WTC11 (cell line): ENCODE data around the gene RNASE12. TPM values are rescaled to one million over a fixed set of nuclear protein-coding genes. Genes with fewer than 3 reads are reported as not detected.

Experiments
- ATAC-seq: fragments of 200-7000 bp; cut with Tn5 transposase; 2 replicates; pipeline ENCODE4 v1.10.0; 2021; ENCODE audit warnings: mild to moderate bottlenecking, moderate library complexity
- CTCF ChIA-PET: fragments of 300-600 bp; sonication (Branson Sonifier 250); formaldehyde crosslinking; loops from one replicate; lab custom pipeline; 2021; ENCODE audit warnings: antibody characterized with exemption; lab: Charles Lee
- POLR2A ChIA-PET: fragments of 350-600 bp; sonication (Branson Sonifier 250); formaldehyde crosslinking; loops from one replicate; lab custom pipeline; 2021; ENCODE audit warnings: antibody characterized with exemption; lab: Charles Lee
- DNase-seq: peaks from one replicate; pipeline ENCODE4 v3.0.0; 2021; ENCODE audit warnings: low spot score
- H3K27ac Mint-ChIP-seq: 2 replicates; pipeline ENCODE4 v1.8.0; 2021; ENCODE audit warnings: mixed read lengths
- H3K27me3 Mint-ChIP-seq: 2 replicates; pipeline ENCODE4 v1.8.0; 2021; ENCODE audit warnings: low read depth, mild to moderate bottlenecking, moderate library complexity, mixed read lengths
- H3K36me3 Mint-ChIP-seq: 2 replicates; pipeline ENCODE4 v1.8.0; 2021; ENCODE audit warnings: mixed read lengths
- H3K4me1 Mint-ChIP-seq: 2 replicates; pipeline ENCODE4 v1.8.0; 2022; ENCODE audit warnings: mixed read lengths
- H3K4me3 Mint-ChIP-seq: 2 replicates; pipeline ENCODE4 v1.8.0; 2021; ENCODE audit warnings: mild to moderate bottlenecking, moderate library complexity, mixed read lengths
- H3K9me3 Mint-ChIP-seq: 2 replicates; pipeline ENCODE4 v1.8.0; 2021; ENCODE audit warnings: mixed read lengths
- CDX4 ChIP-seq: fragments of 250-450 bp; sonication (Bioruptor Pico); IDR thresholded peaks from 2 replicates; pipeline ENCODE4 v1.9.0; 2021; ENCODE audit warnings: moderate library complexity, mild to moderate bottlenecking, inconsistent platforms, borderline replicate concordance
- GTF2I ChIP-seq: fragments of 250-450 bp; sonication (Bioruptor Pico); conservative IDR thresholded peaks from 2 replicates; pipeline ENCODE4 v1.4.0; 2021; ENCODE audit warnings: mild to moderate bottlenecking
- JAZF1 ChIP-seq: fragments of 250-450 bp; sonication (Bioruptor Pico); IDR thresholded peaks from 2 replicates; pipeline ENCODE4 v1.9.0; 2021; ENCODE audit warnings: moderate library complexity, mild to moderate bottlenecking, inconsistent platforms
- JUN ChIP-seq: sonication (generic); formaldehyde crosslinking; IDR thresholded peaks from 2 replicates; pipeline ENCODE4 v1.8.0; 2023; ENCODE audit warnings: mild to moderate bottlenecking, missing genetic modification reagents
- KAT7 ChIP-seq: sonication (generic); formaldehyde crosslinking; IDR thresholded peaks from 2 replicates; pipeline ENCODE4 v1.8.1; 2023; ENCODE audit warnings: missing genetic modification reagents, mild to moderate bottlenecking, borderline replicate concordance
- MYBL2 ChIP-seq: sonication (generic); formaldehyde crosslinking; IDR thresholded peaks from 2 replicates; pipeline ENCODE4 v1.8.1; 2023; ENCODE audit warnings: mild to moderate bottlenecking, moderate library complexity, missing genetic modification reagents
- NFATC4 ChIP-seq: fragments of 250-450 bp; sonication (Bioruptor Pico); IDR thresholded peaks from 2 replicates; pipeline ENCODE4 v1.9.0; 2021; ENCODE audit warnings: mild to moderate bottlenecking
- NFYB ChIP-seq: sonication (generic); formaldehyde crosslinking; conservative IDR thresholded peaks from 2 replicates; pipeline ENCODE4 v1.8.0; 2022; ENCODE audit warnings: low read depth, missing genetic modification reagents
- NR2C2 ChIP-seq: sonication (generic); formaldehyde crosslinking; IDR thresholded peaks from 2 replicates; pipeline ENCODE4 v1.8.0; 2022; ENCODE audit warnings: mild to moderate bottlenecking, missing genetic modification reagents
- RORB ChIP-seq: fragments of 250-450 bp; sonication (Bioruptor Pico); IDR thresholded peaks from 2 replicates; pipeline ENCODE4 v1.9.0; 2021; ENCODE audit warnings: mild to moderate bottlenecking
- ZNF263 ChIP-seq: sonication (generic); formaldehyde crosslinking; IDR thresholded peaks from 2 replicates; pipeline ENCODE4 v1.8.1; 2022; ENCODE audit warnings: low read depth, mild to moderate bottlenecking, moderate library complexity, missing genetic modification reagents
- ZNF423 ChIP-seq: fragments of 250-450 bp; sonication (Bioruptor Pico); IDR thresholded peaks from 2 replicates; pipeline ENCODE4 v2.1.2; 2022; ENCODE audit warnings: mild to moderate bottlenecking, moderate library complexity
- ZNF532 ChIP-seq: fragments of 250-450 bp; sonication (Bioruptor Pico); IDR thresholded peaks from 2 replicates; pipeline ENCODE4 v1.9.0; 2021; ENCODE audit warnings: mild to moderate bottlenecking, borderline replicate concordance
- ZNF671 ChIP-seq: fragments of 250-450 bp; sonication (Bioruptor Pico); IDR thresholded peaks from 2 replicates; pipeline ENCODE4 v1.8.0; 2021; ENCODE audit warnings: mild to moderate bottlenecking
- total RNA-seq: library from RNA; stranded (reverse); gene quantifications from 3 replicates; pipeline ENCODE4 v1.2.3, GENCODE V29; 2021
- TF ChIP-seq, protein P1 (sequence below): fragments of 250-450 bp; sonication (Bioruptor Pico); conservative IDR thresholded peaks from 2 replicates; pipeline ENCODE4 v1.9.0; 2021; ENCODE audit warnings: mild to moderate bottlenecking
- TF ChIP-seq, protein P2 (sequence below): sonication (generic); formaldehyde crosslinking; IDR thresholded peaks from 2 replicates; pipeline ENCODE4 v1.8.0; 2023; ENCODE audit warnings: mild to moderate bottlenecking, missing genetic modification reagents
- TF ChIP-seq, protein P3 (sequence below): sonication (generic); formaldehyde crosslinking; IDR thresholded peaks from 2 replicates; pipeline ENCODE4 v1.8.1; 2022; ENCODE audit warnings: mild to moderate bottlenecking, missing genetic modification reagents, moderate library complexity, borderline replicate concordance

RNASE12 gene
- total RNA-seq, 1 experiment from 2014 or later: not detected

GRCh38 chr14:20606190-20606901, 15.2 kb upstream of the RNASE12 start (continued):
- TF ChIP-seq ZNF423 (CRISPR knock-in tag) (no peak), JAZF1 (no peak)
- TF ChIP-seq, protein P1, sequence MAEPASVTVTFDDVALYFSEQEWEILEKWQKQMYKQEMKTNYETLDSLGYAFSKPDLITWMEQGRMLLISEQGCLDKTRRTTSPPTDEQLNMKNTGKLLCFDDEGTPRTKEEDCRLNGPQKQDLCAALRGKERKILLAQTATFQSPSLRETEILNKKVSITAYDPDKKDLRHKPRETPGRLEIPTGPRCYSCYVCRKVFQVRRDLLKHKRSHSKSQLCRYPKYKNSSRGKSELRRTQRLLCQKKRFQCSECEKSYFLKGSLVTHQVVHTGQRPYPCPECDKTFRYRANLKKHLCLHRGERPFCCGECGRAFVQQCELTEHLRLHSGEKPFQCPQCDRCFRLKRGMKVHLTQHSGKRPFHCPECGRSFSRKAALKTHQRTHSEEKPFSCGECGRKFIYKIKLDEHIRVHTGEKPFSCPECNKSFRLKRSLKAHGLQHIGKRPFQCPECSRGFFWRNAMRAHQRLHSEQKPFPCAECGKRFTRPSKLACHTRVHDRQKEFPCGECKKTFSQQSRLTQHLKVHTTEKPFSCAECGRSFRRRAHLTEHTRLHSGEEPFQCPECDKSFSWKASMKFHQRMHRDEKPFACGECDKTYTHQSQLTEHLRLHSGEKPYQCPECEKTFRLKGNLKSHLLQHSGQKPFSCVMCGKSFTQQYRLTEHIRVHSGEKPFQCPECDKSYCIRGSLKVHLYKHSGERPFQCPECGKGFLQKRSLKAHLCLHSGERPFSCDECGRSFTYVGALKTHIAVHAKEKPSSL (CRISPR knock-in tag): no peak

DNA sequence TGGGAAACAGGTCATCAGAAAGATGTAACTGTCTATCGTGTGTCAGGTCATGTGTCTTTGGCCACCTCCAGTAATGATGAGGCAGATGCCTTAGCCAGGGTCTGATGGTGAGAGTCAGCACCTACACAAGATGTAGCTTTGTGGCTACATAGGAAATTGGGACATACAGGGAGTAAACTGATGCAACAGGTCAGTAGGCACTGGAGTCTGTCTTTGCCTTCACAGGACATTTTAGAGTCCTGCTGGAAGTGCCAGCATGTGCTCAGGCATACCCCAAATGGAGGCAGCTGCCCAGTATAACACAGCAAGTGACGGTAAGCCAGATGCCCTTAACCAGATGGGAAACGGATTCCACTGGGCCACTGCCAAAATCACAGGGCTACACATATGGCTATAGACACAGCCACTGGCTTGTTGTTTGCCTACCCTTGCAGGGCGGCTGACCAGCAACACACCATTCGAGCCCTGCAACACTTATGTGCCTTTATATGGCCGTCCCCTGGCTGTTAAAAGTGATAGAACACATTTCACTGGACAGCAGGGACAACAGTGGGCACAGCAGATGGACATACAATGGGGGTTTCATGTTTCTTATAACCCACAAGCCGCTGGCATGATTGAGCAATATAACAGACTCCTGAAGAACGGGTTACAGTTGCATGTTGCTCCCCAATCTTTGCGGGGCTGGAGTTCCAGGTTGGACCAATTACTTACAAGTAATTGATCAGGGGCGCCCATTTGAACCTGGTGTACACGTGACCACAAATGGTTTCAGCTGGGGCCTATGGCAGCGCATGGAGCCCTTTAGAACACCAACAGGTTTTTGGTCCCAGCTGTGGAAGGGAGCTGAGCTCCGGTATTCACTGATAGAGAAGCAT, 12.9 kb upstream of the RNASE12 start:
- Mint-ChIP-seq H3K9me3 (no peaks in the 10 kb centered on the region), H3K27me3 (no peaks in the 10 kb centered on the region), H3K36me3 (no peaks in the 10 kb centered on the region), H3K4me1 (peaks cover 16% of the 10 kb centered on the region), H3K27ac (no peak overlapping the region), H3K4me3 (no peak overlapping the region)
- DNase-seq (no peak), ATAC-seq (no peak)
- ChIA-PET POLR2A (no interaction called here), CTCF (interaction anchor here (1.2 to 1.3 kb wide), 3 partner anchors 117 to 188 kb away, joined by 3 to 7 read pairs (median 4); partner anchors contain the start of gene PIP4P1)
- TF ChIP-seq KAT7 (CRISPR knock-in tag) (no peak), ZNF423 (CRISPR knock-in tag) (no peak), RORB (CRISPR knock-in tag) (no peak), CDX4 (CRISPR knock-in tag) (no peak)

DNA sequence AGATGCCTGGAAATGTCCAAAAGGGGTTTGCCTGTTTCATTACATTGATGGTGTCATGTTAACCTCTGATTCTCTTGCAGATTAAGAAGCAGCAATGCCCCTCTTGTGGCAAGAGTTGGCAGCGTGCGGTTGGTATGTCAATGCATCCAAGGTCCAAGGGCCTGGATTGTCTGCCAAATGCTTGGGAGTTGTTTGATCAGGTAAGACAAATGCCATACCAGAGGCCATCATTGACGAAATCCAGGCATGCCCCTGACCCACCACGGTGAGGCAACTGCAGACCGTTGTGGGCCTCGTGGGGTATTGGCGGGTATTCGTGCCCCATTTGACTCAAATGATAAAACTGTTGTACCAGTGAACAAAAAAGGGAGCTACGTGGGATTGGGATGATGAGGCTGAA, 11.4 kb upstream of the RNASE12 start:
- no peaks in the 10 kb centered on the region for H3K36me3 Mint-ChIP-seq
- H3K4me1 Mint-ChIP-seq: peaks cover 14% of the 10 kb centered on the region
- no peak for DNase-seq
- POLR2A ChIA-PET: no interaction called here
- CTCF ChIA-PET: interaction anchor here (1.2 kb wide), 1 partner anchor 60 kb away, joined by 4 read pairs; no protein-coding TSS in a partner anchor
- no peak overlapping the region for H3K27ac Mint-ChIP-seq
- H3K27me3 Mint-ChIP-seq: no peaks in the 10 kb centered on the region
- ATAC-seq: no peak
- no peaks in the 10 kb centered on the region for H3K9me3 Mint-ChIP-seq
- H3K4me3 Mint-ChIP-seq: no peak overlapping the region
- TF ChIP-seq NFATC4: no peak
- no peak for TF ChIP-seq ZNF263 (CRISPR knock-in tag)
- no peak for TF ChIP-seq NFYB (CRISPR knock-in tag)
- no peak for TF ChIP-seq ZNF671 (CRISPR knock-in tag)
- no peak for TF ChIP-seq MYBL2 (CRISPR knock-in tag)
- TF ChIP-seq GTF2I (CRISPR knock-in tag): no peak
- TF ChIP-seq, protein P1 (CRISPR knock-in tag): no peak
- TF ChIP-seq, protein P2, sequence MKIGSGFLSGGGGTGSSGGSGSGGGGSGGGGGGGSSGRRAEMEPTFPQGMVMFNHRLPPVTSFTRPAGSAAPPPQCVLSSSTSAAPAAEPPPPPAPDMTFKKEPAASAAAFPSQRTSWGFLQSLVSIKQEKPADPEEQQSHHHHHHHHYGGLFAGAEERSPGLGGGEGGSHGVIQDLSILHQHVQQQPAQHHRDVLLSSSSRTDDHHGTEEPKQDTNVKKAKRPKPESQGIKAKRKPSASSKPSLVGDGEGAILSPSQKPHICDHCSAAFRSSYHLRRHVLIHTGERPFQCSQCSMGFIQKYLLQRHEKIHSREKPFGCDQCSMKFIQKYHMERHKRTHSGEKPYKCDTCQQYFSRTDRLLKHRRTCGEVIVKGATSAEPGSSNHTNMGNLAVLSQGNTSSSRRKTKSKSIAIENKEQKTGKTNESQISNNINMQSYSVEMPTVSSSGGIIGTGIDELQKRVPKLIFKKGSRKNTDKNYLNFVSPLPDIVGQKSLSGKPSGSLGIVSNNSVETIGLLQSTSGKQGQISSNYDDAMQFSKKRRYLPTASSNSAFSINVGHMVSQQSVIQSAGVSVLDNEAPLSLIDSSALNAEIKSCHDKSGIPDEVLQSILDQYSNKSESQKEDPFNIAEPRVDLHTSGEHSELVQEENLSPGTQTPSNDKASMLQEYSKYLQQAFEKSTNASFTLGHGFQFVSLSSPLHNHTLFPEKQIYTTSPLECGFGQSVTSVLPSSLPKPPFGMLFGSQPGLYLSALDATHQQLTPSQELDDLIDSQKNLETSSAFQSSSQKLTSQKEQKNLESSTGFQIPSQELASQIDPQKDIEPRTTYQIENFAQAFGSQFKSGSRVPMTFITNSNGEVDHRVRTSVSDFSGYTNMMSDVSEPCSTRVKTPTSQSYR (CRISPR knock-in tag): no peak
- TF ChIP-seq NR2C2 (CRISPR knock-in tag): no peak
- TF ChIP-seq, protein P3, sequence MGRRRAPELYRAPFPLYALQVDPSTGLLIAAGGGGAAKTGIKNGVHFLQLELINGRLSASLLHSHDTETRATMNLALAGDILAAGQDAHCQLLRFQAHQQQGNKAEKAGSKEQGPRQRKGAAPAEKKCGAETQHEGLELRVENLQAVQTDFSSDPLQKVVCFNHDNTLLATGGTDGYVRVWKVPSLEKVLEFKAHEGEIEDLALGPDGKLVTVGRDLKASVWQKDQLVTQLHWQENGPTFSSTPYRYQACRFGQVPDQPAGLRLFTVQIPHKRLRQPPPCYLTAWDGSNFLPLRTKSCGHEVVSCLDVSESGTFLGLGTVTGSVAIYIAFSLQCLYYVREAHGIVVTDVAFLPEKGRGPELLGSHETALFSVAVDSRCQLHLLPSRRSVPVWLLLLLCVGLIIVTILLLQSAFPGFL (CRISPR knock-in tag): no peak
- TF ChIP-seq ZNF532 (CRISPR knock-in tag): no peak
- TF ChIP-seq JUN (CRISPR knock-in tag): no peak
